ENCODE measurements around the gene PTGDS.

PTGDS gene

GRCh38 chr9:136974817-136975535, 2.3 kb upstream of the PTGDS start:
- DNase-seq: no peak

GRCh38 chr9:136975644-136976043, 1.7 kb upstream of the PTGDS start:
- DNase-seq: no peak

GRCh38 chr9:136977649-136978072, 357 bp downstream of the PTGDS start:
- DNase-seq: no peak

DNA sequence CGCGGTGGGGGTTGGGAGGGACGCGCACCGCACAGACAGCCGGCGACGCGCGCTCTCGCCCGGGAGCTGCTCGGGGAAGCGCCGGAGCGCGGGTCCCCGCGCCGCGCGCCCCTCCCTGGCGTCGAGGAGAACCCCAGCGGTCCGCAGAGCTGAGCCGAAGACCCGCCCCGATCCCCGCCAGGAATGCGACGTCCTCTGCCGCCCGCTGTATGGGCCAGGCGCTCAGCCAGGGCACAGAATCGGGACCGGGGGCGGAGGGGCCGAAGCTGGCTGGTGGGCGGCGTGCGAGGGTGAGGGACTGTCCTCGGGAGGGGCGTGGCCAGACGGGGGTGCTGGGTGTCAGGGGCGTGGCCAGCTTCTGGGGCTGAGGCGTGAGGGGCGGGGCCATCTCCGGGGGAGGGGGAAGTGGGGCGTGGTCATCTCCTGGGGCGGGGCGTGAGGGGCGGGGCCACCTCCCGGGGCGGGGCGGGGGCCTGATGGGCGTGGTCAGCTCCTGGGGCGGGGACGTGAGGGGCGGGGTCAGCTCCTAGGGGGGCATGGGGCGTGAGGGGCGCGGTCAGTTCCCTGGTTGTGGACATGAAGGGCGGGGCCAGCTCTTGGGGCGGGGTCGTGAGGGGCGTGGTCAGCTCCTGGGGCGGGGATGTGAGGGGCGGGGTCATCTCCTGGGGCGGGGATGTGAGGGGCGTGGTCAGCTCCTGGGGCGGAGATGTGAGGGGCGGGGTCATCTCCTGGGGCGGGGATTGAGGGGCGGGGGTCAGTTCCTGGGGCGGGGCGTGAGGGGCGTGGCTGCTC, 965 bp downstream of the PTGDS start:
- DNase-seq: peak; percentile 22

DNA sequence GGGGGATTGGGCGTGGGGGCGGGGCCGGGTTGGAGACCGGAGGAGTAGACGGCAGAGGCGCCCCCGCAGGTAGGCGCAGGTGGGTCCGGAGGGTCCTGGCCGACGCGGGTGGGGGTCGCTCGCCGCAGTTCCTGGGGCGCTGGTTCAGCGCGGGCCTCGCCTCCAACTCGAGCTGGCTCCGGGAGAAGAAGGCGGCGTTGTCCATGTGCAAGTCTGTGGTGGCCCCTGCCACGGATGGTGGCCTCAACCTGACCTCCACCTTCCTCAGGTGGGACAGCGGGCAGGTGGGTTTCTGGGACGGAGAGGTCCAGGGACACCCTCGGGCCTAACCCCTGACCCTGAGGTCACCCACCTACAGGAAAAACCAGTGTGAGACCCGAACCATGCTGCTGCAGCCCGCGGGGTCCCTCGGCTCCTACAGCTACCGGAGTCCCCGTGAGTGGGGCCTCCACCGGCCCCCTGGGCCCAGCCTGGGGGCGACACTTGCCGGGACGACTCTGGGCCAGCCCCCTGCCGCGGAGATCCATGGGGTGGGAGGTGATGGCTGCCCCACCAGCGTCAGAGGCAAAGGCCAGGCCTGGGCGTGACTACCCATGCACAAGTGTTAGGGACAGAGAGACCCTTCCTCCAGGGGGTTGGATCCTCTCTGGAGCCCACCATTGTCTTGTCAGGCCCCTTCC, 1.7 kb downstream of the PTGDS start:
- DNase-seq: no peak

DNA sequence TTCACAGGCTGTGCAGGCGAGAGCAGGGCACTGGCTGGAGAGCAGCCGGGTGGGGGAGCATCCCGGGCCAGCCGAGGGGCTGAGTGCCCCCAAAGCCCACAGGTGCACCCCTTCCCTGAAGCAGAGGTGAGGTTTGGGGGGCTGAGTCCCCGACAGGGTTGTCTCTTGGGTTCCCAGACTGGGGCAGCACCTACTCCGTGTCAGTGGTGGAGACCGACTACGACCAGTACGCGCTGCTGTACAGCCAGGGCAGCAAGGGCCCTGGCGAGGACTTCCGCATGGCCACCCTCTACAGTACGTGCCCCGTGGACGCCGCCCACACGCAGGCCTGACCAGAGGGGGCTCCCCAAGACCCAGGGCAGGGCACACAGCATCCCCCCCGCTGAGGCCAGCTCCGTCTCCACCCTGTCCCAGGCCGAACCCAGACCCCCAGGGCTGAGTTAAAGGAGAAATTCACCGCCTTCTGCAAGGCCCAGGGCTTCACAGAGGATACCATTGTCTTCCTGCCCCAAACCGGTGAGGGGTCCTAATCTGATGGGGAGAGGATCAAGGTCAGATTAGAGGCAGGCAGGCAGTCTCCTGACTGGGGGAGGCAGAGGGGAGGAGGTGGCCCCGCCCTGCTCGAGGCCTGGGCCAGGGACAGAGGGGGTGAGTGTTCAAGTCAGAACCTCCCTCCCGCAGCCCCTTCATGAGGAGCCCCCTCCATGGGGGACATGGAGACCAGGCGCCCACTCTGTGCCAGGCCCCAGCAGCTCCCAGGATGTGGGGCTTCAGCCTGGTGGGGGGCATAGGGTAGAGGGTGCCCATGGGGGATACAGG, 2.7 kb downstream of the PTGDS start:
- no peak for DNase-seq

DNA sequence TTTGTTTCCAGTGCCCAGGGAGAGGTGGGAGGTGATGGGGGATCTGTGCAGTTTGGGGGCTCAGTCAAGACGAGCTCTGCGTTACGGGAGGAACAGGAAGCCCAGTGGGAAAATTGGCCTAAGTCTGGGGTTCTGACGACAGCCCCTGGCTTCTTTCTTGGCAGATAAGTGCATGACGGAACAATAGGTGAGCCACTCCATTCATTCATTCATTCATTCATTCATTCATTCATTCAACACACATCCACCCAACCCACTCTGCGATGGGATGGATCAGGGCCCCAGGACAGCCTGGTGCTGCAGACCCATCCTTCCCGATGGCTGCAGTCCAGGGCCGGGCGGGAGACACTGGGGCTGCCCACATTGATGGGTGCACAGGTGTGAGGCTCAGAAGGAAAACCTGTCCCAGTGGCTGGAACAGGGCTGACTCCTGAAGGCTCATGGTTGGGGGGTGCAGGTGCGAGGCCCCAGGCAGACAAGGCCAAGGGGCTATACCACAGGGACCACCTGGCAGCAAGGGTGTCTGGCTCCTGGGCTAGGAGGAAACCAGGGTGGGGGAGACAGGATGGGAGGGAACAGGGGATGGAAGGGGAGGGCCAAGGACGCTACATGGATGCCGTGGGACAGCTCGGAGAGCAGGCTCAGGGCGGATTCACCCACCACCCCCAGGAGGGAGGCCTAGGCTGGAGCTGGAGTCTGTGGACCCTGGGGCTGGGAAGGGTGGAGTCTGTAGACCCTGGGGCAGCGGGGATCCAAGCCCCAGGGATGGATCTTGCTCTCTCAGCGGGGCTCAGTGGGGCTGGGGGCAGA, 3.6 kb downstream of the PTGDS start:
- no peak for DNase-seq

DNA sequence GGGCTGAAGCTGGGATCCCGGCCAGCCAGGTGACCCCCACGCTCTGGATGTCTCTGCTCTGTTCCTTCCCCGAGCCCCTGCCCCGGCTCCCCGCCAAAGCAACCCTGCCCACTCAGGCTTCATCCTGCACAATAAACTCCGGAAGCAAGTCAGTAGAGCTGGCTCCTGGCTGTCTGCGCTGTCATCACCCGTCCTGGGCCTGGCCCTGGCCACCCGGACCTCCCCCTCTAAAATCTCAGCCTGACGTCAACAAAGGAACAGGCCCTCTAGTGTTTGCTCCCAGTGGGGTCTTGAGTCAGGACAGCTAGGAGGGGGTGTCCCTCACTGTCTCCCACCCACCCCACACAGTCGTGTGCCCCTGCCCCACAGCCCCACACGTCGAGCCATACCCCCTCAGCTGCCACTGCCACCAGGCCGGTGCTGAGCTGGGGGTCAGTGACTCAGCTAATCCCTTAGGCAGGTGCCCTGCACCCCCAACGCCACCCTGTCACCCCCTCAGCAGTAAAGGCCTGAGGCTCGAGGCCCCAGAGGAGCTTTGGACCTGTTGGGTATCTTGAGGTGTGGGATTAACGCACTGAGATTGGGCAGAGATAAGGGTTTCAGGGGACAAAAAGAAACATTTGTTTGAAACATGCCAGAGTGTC, 4.4 kb downstream of the PTGDS start:
- no peak for DNase-seq

DNA sequence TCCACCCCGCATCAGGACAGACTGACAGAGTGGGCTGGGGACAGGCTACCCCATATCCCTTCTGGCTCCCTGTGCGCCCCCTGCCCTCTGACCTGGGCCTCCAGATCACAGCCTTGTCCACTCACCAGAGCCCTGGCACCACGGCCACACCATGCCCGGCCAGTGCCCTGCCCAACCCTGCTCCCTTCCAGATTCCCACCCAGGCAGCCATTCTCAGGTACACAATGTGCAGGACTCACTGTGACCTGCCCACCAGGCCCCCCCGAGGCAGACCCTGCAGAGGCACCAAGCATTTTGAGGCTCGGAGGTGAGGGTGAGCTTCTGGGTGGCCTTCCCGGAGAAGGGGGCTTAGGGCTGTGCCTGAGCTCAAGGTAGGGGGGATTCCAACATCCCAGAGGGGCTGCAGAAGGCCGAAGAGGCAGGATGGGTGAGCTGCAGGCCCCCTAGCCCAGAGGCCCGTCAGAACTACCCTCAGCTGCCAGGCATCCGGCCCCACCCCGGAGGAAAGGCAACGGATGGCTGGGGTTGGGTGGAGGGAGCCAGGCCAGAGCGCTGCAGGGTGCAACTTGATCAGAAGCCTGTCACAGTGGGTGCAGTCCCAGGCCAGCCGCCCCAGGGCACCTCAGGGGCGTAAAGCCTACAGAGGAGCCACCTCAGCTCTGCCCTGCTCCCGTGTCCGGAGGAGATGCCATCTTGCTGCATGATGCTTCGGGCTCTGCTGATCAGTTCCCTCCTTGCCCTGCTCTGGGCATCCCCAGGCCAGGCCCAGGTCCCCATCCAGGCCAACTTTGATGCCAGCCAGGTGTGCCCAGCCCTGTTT, 5.1 kb downstream of the PTGDS start, which contains the start of gene LCNL1:
Gene LCNL1 (plus strand): TSS at position 762 of the 820 bp plus-strand sequence. CDS start 594 bp downstream, outside the sequence.
- no peak for DNase-seq

DNA sequence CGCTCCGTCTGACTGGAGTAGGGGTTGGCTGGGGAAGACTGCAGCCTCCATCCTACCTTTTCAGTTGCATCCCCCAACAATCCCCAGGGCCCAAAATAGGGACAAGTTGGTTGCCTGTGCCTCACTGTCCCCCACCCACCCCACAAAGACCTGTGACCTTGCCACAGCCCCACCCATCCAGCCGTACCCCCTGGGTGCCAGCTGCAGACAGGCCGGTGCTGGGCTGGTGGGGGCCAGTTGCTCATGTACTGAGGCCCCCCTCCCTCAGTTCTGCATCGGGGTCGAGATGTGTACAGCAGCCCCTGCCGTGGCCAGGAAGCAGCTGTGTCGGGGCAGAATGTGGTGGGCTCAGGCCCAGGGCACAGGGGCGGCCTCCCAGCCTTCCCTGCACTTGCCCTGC, 5.9 kb downstream of the PTGDS start:
- no peak for DNase-seq

- no peak for DNase-seq
These were observed 6.5 kb downstream of the PTGDS start for GRCh38 chr9:136983656-136984314.

GRCh38 chr9:136984464-136985026, 7.2 kb downstream of the PTGDS start:
- DNase-seq: no peak

GRCh38 chr9:136985027-136985602, 7.8 kb downstream of the PTGDS start:
- DNase-seq: no peak

- DNase-seq: no peak
These were observed 8.5 kb downstream of the PTGDS start for GRCh38 chr9:136985853-136986252.

DNA sequence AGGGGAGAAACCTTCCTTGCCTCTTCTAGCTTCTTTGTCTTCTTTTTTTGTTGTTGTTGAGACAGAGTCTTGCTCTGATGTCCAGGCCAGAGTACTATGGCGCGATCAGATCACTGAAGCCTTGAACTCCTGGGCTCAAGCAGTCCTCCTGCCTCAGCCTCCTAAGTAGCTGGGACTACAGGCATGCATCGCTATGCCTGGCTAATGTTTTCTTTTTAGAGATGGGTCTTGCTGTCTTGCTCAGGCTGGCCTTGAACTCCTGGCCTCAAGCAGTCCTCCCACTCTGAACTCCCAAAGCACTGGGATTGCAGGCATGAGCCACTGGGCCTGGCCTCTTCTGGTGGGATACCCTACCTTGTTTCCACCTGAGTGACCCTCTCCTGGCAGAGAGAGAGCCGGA, 11.6 kb downstream of the PTGDS start:
- no peak for DNase-seq

- no peak for DNase-seq
These were observed 13.1 kb downstream of the PTGDS start for GRCh38 chr9:136990242-136990911.

DNA sequence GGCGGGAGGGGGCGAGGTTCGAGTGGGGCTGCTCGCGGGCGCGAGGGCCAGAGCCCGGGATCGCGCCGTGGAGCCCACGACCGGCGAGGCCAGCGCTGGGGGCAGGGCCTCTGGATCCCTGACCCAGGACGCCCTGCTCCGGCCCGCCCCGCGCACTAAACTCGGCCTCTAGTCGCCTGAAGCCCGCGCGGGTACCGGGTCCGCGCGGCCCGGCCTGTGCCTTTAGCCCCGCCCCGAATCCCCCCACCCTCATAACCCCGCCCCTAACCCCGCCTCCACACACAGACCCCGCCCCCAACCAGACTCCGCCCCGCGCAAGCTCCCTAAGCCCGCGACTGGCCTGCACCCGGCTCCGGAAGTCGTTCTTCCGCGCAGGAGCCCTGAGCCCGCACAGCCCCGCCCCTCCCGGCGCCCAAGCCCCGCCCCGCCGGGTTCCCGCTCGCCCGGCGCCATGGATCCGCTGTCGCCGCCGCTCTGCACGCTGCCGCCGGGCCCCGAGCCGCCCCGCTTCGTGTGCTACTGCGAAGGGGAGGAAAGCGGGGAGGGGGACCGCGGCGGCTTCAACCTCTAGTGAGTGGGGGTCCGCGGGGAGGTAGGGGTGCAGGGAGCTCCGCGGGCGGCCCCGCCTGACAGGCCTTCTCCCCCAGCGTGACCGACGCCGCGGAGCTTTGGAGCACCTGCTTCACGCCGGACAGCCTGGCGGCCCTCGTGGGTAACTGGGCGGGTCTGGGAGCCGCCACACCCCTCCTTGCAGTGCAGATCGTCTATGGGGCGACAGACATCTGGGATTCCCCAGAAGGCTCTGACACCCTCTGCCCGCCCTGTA, 14.9 kb downstream of the PTGDS start, which contains the start of gene PAXX:
Gene PAXX (plus strand): TSS at position 430 of the 826 bp plus-strand sequence. CDS start 22 bp downstream, at position 452.
- DNase-seq: peak; percentile 88
